Measurements from ENCODE around the gene PEX5. TPM values are rescaled to one million over a fixed set of nuclear protein-coding genes. Genes with fewer than 3 reads are reported as not detected.

Gene PEX5
- total and polyA plus RNA-seq, 2 experiments from 2014 or later, result 7.5 to 72.0 TPM

DNA sequence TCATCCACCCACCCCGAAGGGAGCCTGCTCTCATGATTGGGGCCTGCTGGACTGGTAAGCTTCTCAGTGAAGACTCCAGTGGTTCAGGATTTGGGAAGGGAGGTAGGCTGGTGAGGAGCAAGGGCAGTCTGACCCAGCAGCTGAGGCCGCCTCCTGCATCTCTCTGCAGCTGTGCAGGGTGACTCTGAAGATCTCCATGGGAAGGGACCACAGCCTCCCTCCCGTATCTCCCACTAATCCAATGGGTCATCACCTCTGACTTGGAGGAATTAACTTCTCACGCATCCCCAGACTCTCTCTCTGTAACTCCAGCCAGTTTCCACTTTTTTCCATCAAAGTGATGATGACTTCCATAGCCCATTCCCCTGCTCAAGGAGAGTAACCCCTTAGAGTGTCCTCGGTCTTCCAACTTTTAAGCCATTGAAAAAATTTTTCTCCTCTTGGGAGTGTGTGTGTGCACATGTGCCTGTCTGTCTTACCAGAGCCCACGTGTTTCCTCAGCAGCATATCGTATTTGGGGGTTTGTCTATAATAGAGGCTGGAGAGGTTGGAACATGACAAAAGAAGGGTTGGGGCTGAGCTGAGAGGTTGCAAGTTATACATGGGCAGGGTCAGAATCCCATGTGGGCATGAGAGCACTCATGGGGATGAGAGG is 48.0 kb upstream of the PEX5 start (continued):
- no peak for TF ChIP-seq ZNF462 (CRISPR knock-in tag; IDR thresholded peaks at IDR 0.05)
- TF ChIP-seq CREB1 (CRISPR knock-in tag; IDR thresholded peaks at IDR 0.05; ENCODE audit: low read depth), result no peak
- TF ChIP-seq, protein P1, sequence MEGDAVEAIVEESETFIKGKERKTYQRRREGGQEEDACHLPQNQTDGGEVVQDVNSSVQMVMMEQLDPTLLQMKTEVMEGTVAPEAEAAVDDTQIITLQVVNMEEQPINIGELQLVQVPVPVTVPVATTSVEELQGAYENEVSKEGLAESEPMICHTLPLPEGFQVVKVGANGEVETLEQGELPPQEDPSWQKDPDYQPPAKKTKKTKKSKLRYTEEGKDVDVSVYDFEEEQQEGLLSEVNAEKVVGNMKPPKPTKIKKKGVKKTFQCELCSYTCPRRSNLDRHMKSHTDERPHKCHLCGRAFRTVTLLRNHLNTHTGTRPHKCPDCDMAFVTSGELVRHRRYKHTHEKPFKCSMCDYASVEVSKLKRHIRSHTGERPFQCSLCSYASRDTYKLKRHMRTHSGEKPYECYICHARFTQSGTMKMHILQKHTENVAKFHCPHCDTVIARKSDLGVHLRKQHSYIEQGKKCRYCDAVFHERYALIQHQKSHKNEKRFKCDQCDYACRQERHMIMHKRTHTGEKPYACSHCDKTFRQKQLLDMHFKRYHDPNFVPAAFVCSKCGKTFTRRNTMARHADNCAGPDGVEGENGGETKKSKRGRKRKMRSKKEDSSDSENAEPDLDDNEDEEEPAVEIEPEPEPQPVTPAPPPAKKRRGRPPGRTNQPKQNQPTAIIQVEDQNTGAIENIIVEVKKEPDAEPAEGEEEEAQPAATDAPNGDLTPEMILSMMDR (conservative IDR thresholded peaks at IDR 0.05; ENCODE audit: low read depth in 2 of 2), result no peak
- TF ChIP-seq ETS1 (IDR thresholded peaks at IDR 0.05), result no peak
- TF ChIP-seq ZNF114 (CRISPR knock-in tag; IDR thresholded peaks at IDR 0.05), result no peak
- no peak for TF ChIP-seq POLR2AphosphoS5 (IDR thresholded peaks at IDR 0.05; ENCODE audit: low read depth)
